ENCODE data around the gene TMC2. TPM values are rescaled to one million over a fixed set of nuclear protein-coding genes. Genes with fewer than 3 reads are reported as not detected.

Gene TMC2
- total RNA-seq (ENCODE audit: low replicate concordance): 0.23 TPM in 1 of 2 replicates, not detected in the other

DNA sequence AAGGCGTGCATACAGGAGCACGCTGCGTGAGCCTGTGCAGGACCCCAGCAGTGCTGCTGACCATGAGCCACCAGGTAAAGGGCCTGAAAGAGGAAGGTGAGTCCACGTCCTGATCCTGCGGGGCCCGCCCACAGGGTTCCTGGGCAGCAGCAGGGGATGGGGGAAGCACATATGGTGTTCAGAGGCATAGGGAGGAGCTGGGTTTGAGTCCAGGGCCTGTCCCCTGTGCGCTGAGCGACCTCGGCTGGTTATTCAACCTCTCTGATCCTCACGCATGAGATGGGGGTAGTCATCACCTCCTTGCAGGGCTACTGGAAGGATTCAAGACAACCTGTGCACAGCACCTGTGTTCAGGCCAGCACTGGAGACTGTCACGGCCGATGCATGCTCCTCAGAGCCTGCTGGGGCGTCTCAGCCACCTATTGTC is at the start of gene TMC2:
Gene TMC2, plus strand, starts transcription at position 14 of the 427 bp plus-strand sequence. Its CDS starts 49 bp downstream, at position 63.

GRCh38 chr20:2508631-2509467 is 27.5 kb upstream of the TMC2 start, which contains the start of gene ZNF343:
Gene ZNF343, minus strand, starts transcription at chr20:2508915. Its CDS starts 15,020 bp downstream, at chr20:2493895.

DNA sequence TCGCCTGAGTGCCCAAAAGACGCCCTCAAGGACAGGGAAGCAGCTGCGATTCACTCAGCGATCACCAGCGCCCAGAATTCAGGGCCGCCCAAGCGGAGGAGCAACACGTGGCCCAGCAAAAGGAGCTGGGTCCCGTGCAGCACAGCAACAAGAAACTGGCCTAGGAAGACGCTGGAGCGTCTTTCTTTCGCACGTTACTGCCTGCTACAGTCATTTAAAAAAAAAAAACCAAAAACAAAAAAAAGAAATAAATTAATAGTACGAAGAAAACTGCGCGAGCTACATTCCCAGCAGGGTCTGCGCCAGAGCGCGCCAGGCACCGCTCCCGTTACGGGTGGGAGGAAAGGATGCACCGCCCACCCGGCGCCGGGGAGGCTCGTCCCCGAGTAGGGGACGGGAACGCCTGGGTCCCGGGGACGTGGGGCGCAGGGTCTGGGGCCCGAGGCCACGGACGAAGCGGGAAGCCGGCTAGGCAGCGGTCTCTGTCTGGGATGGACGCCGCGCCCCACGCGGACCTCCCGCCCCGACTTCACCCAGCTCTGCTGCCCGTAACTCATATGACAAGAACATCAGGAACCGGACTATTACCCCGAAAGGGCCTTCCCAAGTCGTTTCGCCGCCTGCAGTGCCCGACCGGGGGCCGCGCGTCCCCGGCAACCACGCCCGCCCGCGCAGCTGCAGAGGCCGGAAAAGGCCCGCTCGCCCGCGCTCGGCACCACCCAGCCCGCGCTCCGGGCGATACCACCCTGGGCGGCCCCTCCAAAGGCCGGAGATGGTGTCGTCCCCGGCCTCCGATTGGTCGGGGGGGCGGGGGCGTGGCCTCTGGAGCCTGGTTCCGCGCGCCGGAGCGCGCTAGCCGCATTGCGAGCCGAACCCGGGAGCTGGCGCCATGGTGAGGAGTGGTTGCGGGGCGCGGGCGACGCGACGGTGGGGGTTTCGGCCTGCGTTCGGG is 115.7 kb downstream of the TMC2 start, which contains the start of gene NOP56:
Gene NOP56, plus strand, starts transcription at position 861 of the 952 bp plus-strand sequence. Its CDS starts 29 bp downstream, at position 890.

DNA sequence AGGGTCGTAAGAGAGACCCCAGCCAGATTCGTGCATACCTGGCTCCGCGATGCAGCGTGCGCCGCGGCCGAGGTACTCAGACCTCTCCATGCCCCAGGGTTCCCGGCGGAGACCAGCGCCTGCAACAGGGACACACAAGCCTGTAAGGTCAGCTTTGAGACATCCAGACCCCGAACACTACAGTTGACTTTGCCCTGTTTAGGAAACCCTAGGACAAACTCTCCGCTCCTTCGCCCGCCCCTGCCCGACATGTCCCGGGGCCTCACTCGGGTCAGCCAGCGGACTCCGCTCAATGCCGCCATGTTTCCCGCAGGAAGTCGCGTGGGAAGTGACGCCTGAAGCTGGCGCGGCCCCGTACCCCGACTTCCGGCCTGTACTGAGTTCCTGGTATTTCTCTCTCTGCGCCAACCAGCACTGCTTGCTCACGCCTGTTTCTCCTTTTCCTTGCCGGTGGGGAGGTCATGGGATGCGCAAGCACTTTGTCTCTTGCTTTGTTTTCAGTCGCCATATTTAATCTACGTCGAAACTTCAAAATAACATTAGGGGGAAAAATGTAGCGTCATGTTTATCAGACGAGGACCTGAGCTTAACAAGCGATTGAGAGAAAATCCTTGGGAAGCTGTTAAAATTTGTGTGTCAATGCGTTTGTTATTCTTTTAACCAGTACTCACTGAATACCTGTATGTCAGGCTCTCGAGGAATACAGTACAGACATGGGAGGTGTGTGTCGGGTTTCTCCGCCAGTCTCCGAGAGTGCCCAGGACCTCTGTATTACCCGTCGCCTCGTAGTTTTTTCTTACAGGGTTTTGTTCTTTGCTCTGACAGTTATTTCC is 127.7 kb downstream of the TMC2 start, which contains the start of gene IDH3B:
Gene IDH3B, minus strand, starts transcription at position 330 of the 833 bp plus-strand sequence. Its CDS starts 28 bp downstream, at position 302.

Other genes with a start within 250 kb of the TMC2 start
- gene TGM3, start 240.6 kb upstream of the TMC2 start, total RNA-seq (ENCODE audit: low replicate concordance): not detected in 2 replicates
- gene TGM6, start 155.7 kb upstream of the TMC2 start, total RNA-seq (ENCODE audit: low replicate concordance): not detected in 2 replicates
- 50.1 and 142 TPM in 2 replicates for gene SNRPB, start 65.8 kb upstream of the TMC2 start, total RNA-seq (ENCODE audit: low replicate concordance)
- 12.0 and 12.8 TPM in 2 replicates for gene ZNF343, start 27.7 kb upstream of the TMC2 start, total RNA-seq (ENCODE audit: low replicate concordance)
- gene NOP56, start 116.1 kb downstream of the TMC2 start, total RNA-seq (ENCODE audit: low replicate concordance): 145 and 157 TPM in 2 replicates
- 97.0 and 141 TPM in 2 replicates for gene IDH3B, start 127.6 kb downstream of the TMC2 start, total RNA-seq (ENCODE audit: low replicate concordance)
- gene EBF4, start 156.2 kb downstream of the TMC2 start, total RNA-seq (ENCODE audit: low replicate concordance): 0.59 and 0.75 TPM in 2 replicates

All from smooth muscle cell of the coronary artery (primary cell).